ENCODE results near the gene LPCAT2. TPM values are rescaled to one million over a fixed set of nuclear protein-coding genes. Genes with fewer than 3 reads are reported as not detected.

Gene LPCAT2
- total RNA-seq, 1 experiment from 2014 or later = 10.7 TPM

DNA sequence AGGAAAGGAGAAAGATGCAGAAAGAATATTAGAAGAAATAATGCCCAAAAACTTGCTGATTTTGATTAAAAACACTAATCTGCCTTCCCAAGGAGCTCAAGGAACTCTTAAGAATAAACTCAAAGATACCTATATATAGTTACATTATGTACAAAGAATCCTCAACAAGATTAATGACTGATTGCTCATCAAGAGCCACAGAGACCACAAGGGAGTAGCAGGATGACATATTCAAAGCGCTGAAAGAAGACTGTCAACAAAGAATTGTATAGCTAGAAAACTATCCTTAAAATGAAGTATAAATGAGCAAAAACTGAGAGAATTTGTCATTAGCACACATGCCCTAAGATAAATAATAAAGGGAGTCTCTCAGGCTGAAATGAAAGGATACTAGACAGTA, 6.2 kb downstream of the LPCAT2 start:
- H3K4me1 Mint-ChIP-seq (ENCODE audit: insufficient read depth, unreplicated experiment) = peaks cover 6% of the 10 kb centered on the region
- no TSS peak for BruUV-seq (replicated peaks)
- no peak overlapping the region for H3K4me3 Mint-ChIP-seq (ENCODE audit: unreplicated experiment)
- DNase-seq (ENCODE audit: unreplicated experiment) = no peak
- H3K9me3 Mint-ChIP-seq (ENCODE audit: unreplicated experiment) = peaks cover 15% of the 10 kb centered on the region
- intact Hi-C loops (cut with micrococcal nuclease) = no loop called here
- CTCF ChIA-PET = interaction anchor here (1.1 to 3.1 kb wide), 3 partner anchors 13 to 50 kb away, joined by 3 to 22 read pairs (median 5); no protein-coding TSS in a partner anchor
- TF ChIP-seq, protein P1, sequence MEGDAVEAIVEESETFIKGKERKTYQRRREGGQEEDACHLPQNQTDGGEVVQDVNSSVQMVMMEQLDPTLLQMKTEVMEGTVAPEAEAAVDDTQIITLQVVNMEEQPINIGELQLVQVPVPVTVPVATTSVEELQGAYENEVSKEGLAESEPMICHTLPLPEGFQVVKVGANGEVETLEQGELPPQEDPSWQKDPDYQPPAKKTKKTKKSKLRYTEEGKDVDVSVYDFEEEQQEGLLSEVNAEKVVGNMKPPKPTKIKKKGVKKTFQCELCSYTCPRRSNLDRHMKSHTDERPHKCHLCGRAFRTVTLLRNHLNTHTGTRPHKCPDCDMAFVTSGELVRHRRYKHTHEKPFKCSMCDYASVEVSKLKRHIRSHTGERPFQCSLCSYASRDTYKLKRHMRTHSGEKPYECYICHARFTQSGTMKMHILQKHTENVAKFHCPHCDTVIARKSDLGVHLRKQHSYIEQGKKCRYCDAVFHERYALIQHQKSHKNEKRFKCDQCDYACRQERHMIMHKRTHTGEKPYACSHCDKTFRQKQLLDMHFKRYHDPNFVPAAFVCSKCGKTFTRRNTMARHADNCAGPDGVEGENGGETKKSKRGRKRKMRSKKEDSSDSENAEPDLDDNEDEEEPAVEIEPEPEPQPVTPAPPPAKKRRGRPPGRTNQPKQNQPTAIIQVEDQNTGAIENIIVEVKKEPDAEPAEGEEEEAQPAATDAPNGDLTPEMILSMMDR (IDR thresholded peaks at IDR 0.05; ENCODE audit: unreplicated experiment) = no peak
- no peaks in the 10 kb centered on the region for H3K36me3 Mint-ChIP-seq (ENCODE audit: insufficient read depth, unreplicated experiment)
- POLR2A ChIA-PET = interaction anchor here (0.6 to 0.7 kb wide), 2 partner anchors 14 to 41 kb away, joined by 3 read pairs; no protein-coding TSS in a partner anchor
- H3K27me3 Mint-ChIP-seq (ENCODE audit: insufficient read depth, unreplicated experiment) = no peaks in the 10 kb centered on the region
- H3K27ac Mint-ChIP-seq (ENCODE audit: low read depth, unreplicated experiment) = no peak overlapping the region

DNA sequence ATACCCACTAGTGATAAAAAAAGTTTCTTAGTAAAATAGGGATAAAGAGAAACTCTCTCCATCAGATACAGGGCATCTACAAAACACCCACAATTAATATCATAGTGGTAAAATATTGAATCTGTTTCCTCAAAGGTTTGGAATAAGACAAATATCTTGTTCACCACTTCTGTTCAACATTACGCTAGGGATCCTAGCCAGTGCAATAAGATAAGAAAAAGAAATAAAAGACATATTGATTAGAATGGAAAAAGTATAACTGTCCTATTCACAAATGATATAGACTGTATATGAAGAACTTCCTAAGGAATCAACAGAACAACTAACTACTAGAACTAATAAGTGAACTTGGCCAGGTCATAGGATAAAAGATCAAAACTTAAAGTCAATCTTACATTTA, 12.9 kb downstream of the LPCAT2 start:
- no peaks in the 10 kb centered on the region for H3K36me3 Mint-ChIP-seq (ENCODE audit: insufficient read depth, unreplicated experiment)
- BruUV-seq (replicated peaks) = no TSS peak
- no peaks in the 10 kb centered on the region for H3K27me3 Mint-ChIP-seq (ENCODE audit: insufficient read depth, unreplicated experiment)
- TF ChIP-seq, protein P1 (IDR thresholded peaks at IDR 0.05; ENCODE audit: unreplicated experiment) = no peak
- H3K4me1 Mint-ChIP-seq (ENCODE audit: insufficient read depth, unreplicated experiment) = no peaks in the 10 kb centered on the region
- POLR2A ChIA-PET = no interaction called here
- intact Hi-C loops (cut with micrococcal nuclease) = no loop called here
- no peak overlapping the region for H3K27ac Mint-ChIP-seq (ENCODE audit: low read depth, unreplicated experiment)
- H3K9me3 Mint-ChIP-seq (ENCODE audit: unreplicated experiment) = no peaks in the 10 kb centered on the region
- no peak for DNase-seq (ENCODE audit: unreplicated experiment)
- H3K4me3 Mint-ChIP-seq (ENCODE audit: unreplicated experiment) = no peak overlapping the region
- CTCF ChIA-PET = interaction anchor here (0.6 kb wide), 1 partner anchor 57 kb away, joined by 4 read pairs; no protein-coding TSS in a partner anchor

DNA sequence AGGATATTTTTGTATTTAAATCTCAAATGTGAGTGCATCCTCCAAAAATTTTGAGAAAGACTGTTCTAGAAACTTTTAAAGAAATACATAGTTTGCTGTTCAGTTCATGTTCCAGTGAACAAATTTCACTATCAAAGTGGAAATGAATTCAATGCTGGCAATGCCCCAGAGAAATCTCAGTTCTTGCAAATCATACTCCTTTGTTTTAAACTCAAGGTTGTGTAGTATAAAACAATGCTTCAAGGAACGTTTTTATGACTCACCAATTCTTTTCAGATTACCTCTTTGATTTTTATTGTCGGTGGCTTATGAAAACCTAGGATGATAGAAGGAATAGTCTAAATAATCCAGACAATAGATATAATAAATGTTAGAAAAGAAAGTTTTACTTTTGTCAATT, 17.6 kb downstream of the LPCAT2 start:
- POLR2A ChIA-PET = interaction anchor here (0.8 to 1.8 kb wide), 2 partner anchors 13 to 24 kb away, joined by 3 to 9 read pairs; no protein-coding TSS in a partner anchor
- Mint-ChIP-seq H3K36me3 (ENCODE audit: insufficient read depth, unreplicated experiment) (no peaks in the 10 kb centered on the region), H3K4me3 (ENCODE audit: unreplicated experiment) (no peak overlapping the region), H3K27me3 (ENCODE audit: insufficient read depth, unreplicated experiment) (no peaks in the 10 kb centered on the region), H3K4me1 (ENCODE audit: insufficient read depth, unreplicated experiment) (no peaks in the 10 kb centered on the region), H3K9me3 (ENCODE audit: unreplicated experiment) (no peaks in the 10 kb centered on the region), H3K27ac (ENCODE audit: low read depth, unreplicated experiment) (peak overlapping the region; percentile 36)
- peak; percentile 38 for DNase-seq (ENCODE audit: unreplicated experiment)
- BruUV-seq (replicated peaks) = no TSS peak
- TF ChIP-seq, protein P1 (IDR thresholded peaks at IDR 0.05; ENCODE audit: unreplicated experiment) = no peak
- CTCF ChIA-PET = interaction anchor here (0.8 to 5.3 kb wide), 2 partner anchors 62 to 224 kb away, joined by 3 to 28 read pairs; no protein-coding TSS in a partner anchor
- intact Hi-C loops (cut with micrococcal nuclease) = no loop called here

DNA sequence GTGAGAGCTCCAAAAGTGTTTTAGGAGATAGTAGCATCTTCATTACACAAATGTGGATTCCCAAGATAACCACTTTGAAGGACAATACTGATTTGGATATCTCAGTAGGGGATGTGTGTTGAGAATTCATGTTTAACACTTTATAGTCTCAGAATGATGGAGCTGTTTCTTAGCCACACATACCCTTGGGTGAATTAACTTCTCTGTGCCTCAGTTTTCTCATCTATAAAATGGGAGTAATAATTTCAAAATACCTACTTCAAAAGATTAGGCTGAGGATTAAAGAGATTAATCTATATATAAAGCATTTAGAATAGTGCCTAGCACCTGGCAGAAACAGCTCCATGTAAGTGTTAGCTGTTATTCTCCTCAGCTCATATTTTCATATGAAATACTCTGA, 19.0 kb downstream of the LPCAT2 start:
- TF ChIP-seq, protein P1 (IDR thresholded peaks at IDR 0.05; ENCODE audit: unreplicated experiment) = no peak
- H3K4me1 Mint-ChIP-seq (ENCODE audit: insufficient read depth, unreplicated experiment) = no peaks in the 10 kb centered on the region
- H3K36me3 Mint-ChIP-seq (ENCODE audit: insufficient read depth, unreplicated experiment) = no peaks in the 10 kb centered on the region
- H3K4me3 Mint-ChIP-seq (ENCODE audit: unreplicated experiment) = no peak overlapping the region
- POLR2A ChIA-PET = interaction anchor here (1.8 kb wide), 1 partner anchor 25 kb away, joined by 9 read pairs; no protein-coding TSS in a partner anchor
- no peaks in the 10 kb centered on the region for H3K9me3 Mint-ChIP-seq (ENCODE audit: unreplicated experiment)
- no peak overlapping the region for H3K27ac Mint-ChIP-seq (ENCODE audit: low read depth, unreplicated experiment)
- CTCF ChIA-PET = interaction anchor here (1.5 to 5.3 kb wide), 3 partner anchors 32 to 1978 kb away, joined by 4 to 28 read pairs (median 4); no protein-coding TSS in a partner anchor
- intact Hi-C loops (cut with micrococcal nuclease) = no loop called here
- BruUV-seq (replicated peaks) = no TSS peak
- H3K27me3 Mint-ChIP-seq (ENCODE audit: insufficient read depth, unreplicated experiment) = no peaks in the 10 kb centered on the region
- no peak for DNase-seq (ENCODE audit: unreplicated experiment)
